Activated CD4-positive, alpha-beta memory T cell treated with anti-CD3 and anti-CD28 coated beads, Interleukin-2, amount 10 ng/mL, durations not matched to agents 7 days and 5 days (primary cell): ENCODE data around the gene ACHE. TPM values are rescaled to one million over a fixed set of nuclear protein-coding genes. Genes with fewer than 3 reads are reported as not detected.

Experiments
- CTCF ChIA-PET: fragments of 350-600 bp; sonication (Branson Sonifier 250); formaldehyde crosslinking; loops from one replicate; lab custom pipeline; 2021; ENCODE audit warnings: antibody characterized with exemption, inconsistent platforms; lab: Charles Lee
- POLR2A ChIA-PET: fragments of 350-600 bp; sonication (Branson Sonifier 250); formaldehyde crosslinking; loops from one replicate; lab custom pipeline; 2021; ENCODE audit warnings: antibody characterized with exemption; lab: Charles Lee
- DNase-seq: peaks from one replicate; pipeline ENCODE4 v3.0.0-alpha.2; 2020
- H3K27ac Mint-ChIP-seq: one replicate; pipeline ENCODE4 v1.8.0; 2021; ENCODE audit warnings: mild to moderate bottlenecking, mixed read lengths
- H3K27me3 Mint-ChIP-seq: one replicate; pipeline ENCODE4 v1.8.0; 2021; ENCODE audit warnings: mixed read lengths
- H3K36me3 Mint-ChIP-seq: one replicate; pipeline ENCODE4 v1.8.0; 2021; ENCODE audit warnings: low read depth, mixed read lengths
- H3K4me1 Mint-ChIP-seq: one replicate; pipeline ENCODE4 v1.8.0; 2021; ENCODE audit warnings: mixed read lengths
- H3K4me3 Mint-ChIP-seq: one replicate; pipeline ENCODE4 v1.8.0; 2021; ENCODE audit warnings: mild to moderate bottlenecking, mixed read lengths
- H3K9me3 Mint-ChIP-seq: one replicate; pipeline ENCODE4 v1.8.0; 2021; ENCODE audit warnings: mixed read lengths
- total RNA-seq, 2 experiments: library from RNA; stranded (reverse); gene quantifications; one replicate each; pipeline ENCODE4 v1.2.3, GENCODE V29; 2021

ACHE gene
- total RNA-seq, 2 experiments from 2014 or later: 0.13 TPM; not detected in 1

GRCh38 chr7:100887516-100888290, 8.0 kb downstream of the ACHE start:
- ChIA-PET POLR2A (interaction anchor here (0.9 to 7.4 kb wide), 6 partner anchors 11 to 302 kb away, joined by 3 to 251 read pairs (median 6); partner anchors contain the start of genes FBXO24, LRCH4, MOSPD3 and SLC12A9), CTCF (interaction anchor here (0.7 to 1.8 kb wide), 6 partner anchors 9 to 256 kb away, joined by 3 to 9 read pairs (median 4); partner anchors contain the start of genes POP7, SLC12A9 and SRRT)
- Mint-ChIP-seq H3K4me3 (peak overlapping the region; percentile 78), H3K36me3 (peaks cover 59% of the 10 kb centered on the region), H3K27ac (peak overlapping the region; percentile 95), H3K27me3 (peaks cover 16% of the 10 kb centered on the region), H3K4me1 (peaks cover 69% of the 10 kb centered on the region), H3K9me3 (no peaks in the 10 kb centered on the region)
- DNase-seq: peak; percentile 77

GRCh38 chr7:100886936-100887515, 8.7 kb downstream of the ACHE start:
- Mint-ChIP-seq H3K4me3 (peak overlapping the region; percentile 78), H3K36me3 (peaks cover 65% of the 10 kb centered on the region), H3K9me3 (no peaks in the 10 kb centered on the region), H3K4me1 (peaks cover 68% of the 10 kb centered on the region), H3K27ac (peak overlapping the region; percentile 95), H3K27me3 (peaks cover 9% of the 10 kb centered on the region)
- POLR2A ChIA-PET: interaction anchor here (0.7 to 7.4 kb wide), 7 partner anchors 11 to 301 kb away, joined by 3 to 251 read pairs (median 5); partner anchors contain the start of genes FBXO24, LRCH4, MOSPD3 and POP7
- CTCF ChIA-PET: interaction anchor here (0.7 to 1.8 kb wide), 5 partner anchors 9 to 257 kb away, joined by 3 to 9 read pairs (median 5); partner anchors contain the start of genes SLC12A9 and SRRT
- peak; percentile 39 for DNase-seq

- H3K36me3 Mint-ChIP-seq: peaks cover 71% of the 10 kb centered on the region
- peaks cover 65% of the 10 kb centered on the region for H3K4me1 Mint-ChIP-seq
- H3K9me3 Mint-ChIP-seq: no peaks in the 10 kb centered on the region
- H3K27ac Mint-ChIP-seq: peak overlapping the region; percentile 95
- POLR2A ChIA-PET: interaction anchor here (0.7 to 7.4 kb wide), 4 partner anchors 10 to 181 kb away, joined by 3 to 251 read pairs (median 7); partner anchors contain the start of genes POP7, SLC12A9 and SRRT
- H3K4me3 Mint-ChIP-seq: peak overlapping the region; percentile 30
- CTCF ChIA-PET: interaction anchor here (1.1 to 1.8 kb wide), 3 partner anchors 9 to 34 kb away, joined by 5 to 9 read pairs (median 8); partner anchors contain the start of genes SLC12A9 and SRRT
- H3K27me3 Mint-ChIP-seq: peaks cover 4% of the 10 kb centered on the region
- DNase-seq: no peak
Observed at GRCh38 chr7:100886142-100886935, 9.3 kb downstream of the ACHE start.

- CTCF ChIA-PET: interaction anchor here (1.1 kb wide), 1 partner anchor 9 kb away, joined by 5 read pairs; no protein-coding TSS in a partner anchor
Observed at GRCh38 chr7:100885440-100886141, 10.1 kb downstream of the ACHE start.

GRCh38 chr7:100884736-100885439, 10.8 kb downstream of the ACHE start:
- H3K9me3 Mint-ChIP-seq: no peaks in the 10 kb centered on the region
- CTCF ChIA-PET: interaction anchor here (0.7 kb wide), 1 partner anchor 33 kb away, joined by 3 read pairs; the partner anchor contains the start of gene SLC12A9
- POLR2A ChIA-PET: interaction anchor here (1.5 to 7.4 kb wide), 2 partner anchors 9 to 179 kb away, joined by 3 to 251 read pairs; partner anchors contain the start of genes POP7 and SRRT
- no peaks in the 10 kb centered on the region for H3K27me3 Mint-ChIP-seq
- peak; percentile 58 for DNase-seq
- peaks cover 82% of the 10 kb centered on the region for H3K36me3 Mint-ChIP-seq
- peaks cover 68% of the 10 kb centered on the region for H3K4me1 Mint-ChIP-seq
- H3K4me3 Mint-ChIP-seq: peak overlapping the region; percentile 65
- H3K27ac Mint-ChIP-seq: peak overlapping the region; percentile 95

More at GRCh38 chr7:100885440-100886141, 10.1 kb downstream of the ACHE start:
- H3K4me3 Mint-ChIP-seq: peak overlapping the region; percentile 19
- no peak for DNase-seq
- H3K36me3 Mint-ChIP-seq: peaks cover 76% of the 10 kb centered on the region
- peaks cover 68% of the 10 kb centered on the region for H3K4me1 Mint-ChIP-seq
- H3K27ac Mint-ChIP-seq: peak overlapping the region; percentile 95
- POLR2A ChIA-PET: interaction anchor here (1.5 to 7.4 kb wide), 2 partner anchors 9 to 180 kb away, joined by 3 to 251 read pairs; partner anchors contain the start of genes POP7 and SRRT
- H3K27me3 Mint-ChIP-seq: peaks cover 2% of the 10 kb centered on the region
- H3K9me3 Mint-ChIP-seq: no peaks in the 10 kb centered on the region

DNA sequence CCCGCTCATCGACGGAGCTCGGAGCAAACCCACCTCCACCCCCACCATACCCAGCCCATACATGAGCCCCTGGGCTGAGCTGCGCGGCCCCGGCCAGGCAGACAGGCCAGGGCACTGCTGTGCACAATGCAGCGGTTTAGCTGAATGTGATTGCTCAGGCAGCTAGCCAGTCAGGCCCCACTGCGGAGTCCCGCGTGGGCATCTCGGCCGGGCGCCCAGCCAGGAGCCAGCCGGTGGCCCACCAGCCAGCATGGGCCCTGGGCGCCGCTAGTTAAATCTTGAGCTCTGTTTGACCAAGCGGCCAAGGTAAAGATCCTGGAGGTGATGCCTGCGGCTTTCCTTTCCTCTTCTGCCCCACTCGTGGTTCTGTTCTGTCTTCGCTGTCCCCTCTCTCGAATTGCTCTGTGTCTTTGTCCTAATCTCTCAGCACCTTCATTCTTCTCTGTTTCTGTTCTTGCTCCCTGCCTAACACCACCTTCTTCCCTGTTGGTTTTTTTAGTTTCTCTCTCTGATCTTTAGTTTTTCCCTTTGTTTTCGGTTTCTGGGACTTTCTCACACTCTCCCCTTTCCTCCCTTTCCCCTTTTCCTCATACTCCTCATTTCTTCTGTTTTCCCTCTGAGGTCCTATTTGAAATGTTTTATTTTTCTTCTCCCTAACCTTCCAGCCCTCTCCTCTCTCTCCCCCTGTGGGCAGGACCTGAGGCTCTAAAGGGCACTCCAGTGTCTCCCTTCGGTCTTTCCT, 12.7 kb downstream of the ACHE start:
- POLR2A ChIA-PET: interaction anchor here (7.4 kb wide), 1 partner anchor 7 kb away, joined by 251 read pairs; the partner anchor contains the start of gene SRRT
- H3K27me3 Mint-ChIP-seq: no peaks in the 10 kb centered on the region
- DNase-seq: no peak
- H3K4me3 Mint-ChIP-seq: no peak overlapping the region
- H3K27ac Mint-ChIP-seq: no peak overlapping the region
- H3K36me3 Mint-ChIP-seq: peaks cover 93% of the 10 kb centered on the region
- peaks cover 77% of the 10 kb centered on the region for H3K4me1 Mint-ChIP-seq
- CTCF ChIA-PET: no interaction called here
- no peaks in the 10 kb centered on the region for H3K9me3 Mint-ChIP-seq

GRCh38 chr7:100882201-100882600, 13.5 kb downstream of the ACHE start:
- H3K4me1 Mint-ChIP-seq: peaks cover 74% of the 10 kb centered on the region
- H3K27me3 Mint-ChIP-seq: no peaks in the 10 kb centered on the region
- H3K4me3 Mint-ChIP-seq: no peak overlapping the region
- no peaks in the 10 kb centered on the region for H3K9me3 Mint-ChIP-seq
- ChIA-PET CTCF (no interaction called here), POLR2A (interaction anchor here (1.5 kb wide), 1 partner anchor 177 kb away, joined by 4 read pairs; the partner anchor contains the start of gene POP7)
- peaks cover 90% of the 10 kb centered on the region for H3K36me3 Mint-ChIP-seq
- no peak overlapping the region for H3K27ac Mint-ChIP-seq
- no peak for DNase-seq

GRCh38 chr7:100881136-100881535, 14.6 kb downstream of the ACHE start:
- H3K27ac Mint-ChIP-seq: no peak overlapping the region
- H3K9me3 Mint-ChIP-seq: no peaks in the 10 kb centered on the region
- no peak for DNase-seq
- H3K4me1 Mint-ChIP-seq: peaks cover 72% of the 10 kb centered on the region
- CTCF ChIA-PET: no interaction called here
- POLR2A ChIA-PET: interaction anchor here (1.5 kb wide), 1 partner anchor 176 kb away, joined by 4 read pairs; the partner anchor contains the start of gene POP7
- no peak overlapping the region for H3K4me3 Mint-ChIP-seq
- peaks cover 88% of the 10 kb centered on the region for H3K36me3 Mint-ChIP-seq
- H3K27me3 Mint-ChIP-seq: no peaks in the 10 kb centered on the region

GRCh38 chr7:100880645-100881044, 15.0 kb downstream of the ACHE start:
- H3K27me3 Mint-ChIP-seq: no peaks in the 10 kb centered on the region
- H3K36me3 Mint-ChIP-seq: peaks cover 86% of the 10 kb centered on the region
- no peak for DNase-seq
- no peak overlapping the region for H3K27ac Mint-ChIP-seq
- no peak overlapping the region for H3K4me3 Mint-ChIP-seq
- CTCF ChIA-PET: no interaction called here
- H3K4me1 Mint-ChIP-seq: peaks cover 70% of the 10 kb centered on the region
- no peaks in the 10 kb centered on the region for H3K9me3 Mint-ChIP-seq
- POLR2A ChIA-PET: no interaction called here

DNA sequence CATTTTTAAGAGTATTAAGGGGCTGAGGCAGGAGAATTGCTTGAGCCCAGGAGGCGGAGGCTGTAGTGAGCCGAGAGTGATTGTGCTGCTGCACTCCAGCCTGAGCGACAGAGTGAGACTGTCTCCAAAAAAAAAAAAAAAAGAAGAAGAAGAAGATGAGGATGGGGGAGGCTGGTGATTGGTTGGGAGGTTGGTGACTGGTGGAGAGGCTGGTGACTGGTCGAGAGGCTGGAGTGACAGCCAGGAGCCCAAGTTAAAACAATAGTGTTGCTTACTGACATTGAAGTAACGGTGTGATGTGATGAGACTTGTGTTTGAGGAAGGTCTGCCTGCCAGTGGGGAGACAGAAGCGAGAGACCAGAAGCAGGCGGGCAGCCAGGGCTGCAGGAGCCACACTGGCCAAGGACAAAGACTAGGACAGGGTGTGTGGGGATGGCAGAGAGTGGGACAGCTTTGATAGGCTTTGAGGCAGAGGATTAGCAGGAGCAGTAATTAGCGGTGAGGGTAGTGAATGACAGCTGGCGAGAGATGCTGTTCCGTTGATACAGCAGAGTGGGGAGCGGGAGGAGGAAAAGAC, 15.9 kb downstream of the ACHE start:
- Mint-ChIP-seq H3K27me3 (no peaks in the 10 kb centered on the region), H3K27ac (peak overlapping the region; percentile 1), H3K4me3 (no peak overlapping the region), H3K9me3 (no peaks in the 10 kb centered on the region), H3K4me1 (peaks cover 70% of the 10 kb centered on the region), H3K36me3 (peaks cover 84% of the 10 kb centered on the region)
- CTCF ChIA-PET: no interaction called here
- DNase-seq: no peak
- POLR2A ChIA-PET: interaction anchor here (6.6 kb wide), 1 partner anchor 7 kb away, joined by 251 read pairs; the partner anchor contains the start of gene UFSP1
